IPS-NIHi11 (cell line): ENCODE results near the gene ELL2.

Source experiments
- DNase-seq: peaks from one replicate; pipeline ENCODE4 v3.0.0; 2012; ENCODE audit warnings: mixed read lengths, low spot score

Gene ELL2

DNA sequence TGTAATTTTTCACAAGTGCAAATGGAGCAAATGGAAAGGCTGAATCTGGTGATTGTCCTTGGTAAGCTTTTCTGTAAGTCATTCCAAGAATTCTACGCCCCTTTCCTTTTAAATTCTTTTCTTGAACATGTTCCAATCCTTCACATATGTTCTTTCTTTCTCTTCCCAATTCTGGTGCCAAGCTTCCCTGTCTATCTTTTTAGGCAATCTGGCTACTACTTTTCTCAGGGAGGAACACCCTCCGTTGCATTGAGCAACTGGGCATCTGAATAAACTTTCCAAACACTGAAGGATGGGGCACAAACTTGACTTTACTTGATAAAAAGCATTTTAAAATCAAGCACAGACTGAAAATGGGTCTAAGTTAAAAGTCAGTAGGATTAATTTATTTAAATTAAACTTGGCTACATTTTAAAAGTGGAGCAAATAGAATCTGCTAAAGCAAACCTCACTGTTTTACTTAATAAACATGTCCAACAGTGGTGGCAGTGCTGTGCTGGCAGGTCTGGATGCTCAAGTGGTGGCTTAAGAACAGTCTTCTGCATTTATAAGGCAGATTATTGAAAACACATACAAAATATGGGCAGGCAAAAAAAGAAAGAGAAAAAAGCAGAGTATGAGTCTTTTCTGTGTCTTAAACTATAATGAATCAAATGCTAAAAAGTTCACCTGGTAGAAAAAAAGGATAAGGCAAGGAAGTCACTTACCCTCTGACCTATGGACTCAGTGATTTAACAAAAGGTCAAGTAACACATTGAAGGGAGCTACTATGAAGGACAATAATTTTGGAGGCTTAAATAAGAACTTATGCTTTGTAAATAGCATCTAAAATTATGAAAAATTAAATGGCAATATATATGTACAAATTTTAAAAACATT lies 5.4 kb downstream of the ELL2 start:
- no peak for DNase-seq

DNA sequence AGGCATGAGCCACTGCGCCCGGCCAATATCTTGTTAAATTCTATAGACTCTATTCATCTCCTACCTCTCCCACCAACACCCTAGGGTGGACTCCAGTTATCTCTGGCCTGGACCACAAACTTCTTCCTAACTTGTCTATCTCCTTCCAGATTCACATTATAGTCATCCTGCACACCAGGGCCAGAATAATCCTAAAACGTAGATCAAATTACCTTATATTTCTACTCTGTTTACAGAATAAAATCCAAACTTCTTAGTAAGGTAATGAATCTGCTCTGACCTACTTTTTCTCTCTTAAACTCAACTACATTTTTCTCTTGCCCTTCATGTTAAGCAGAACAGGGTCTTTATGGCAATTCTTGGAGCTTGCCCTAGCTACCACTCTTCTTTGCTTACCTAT lies 6.9 kb downstream of the ELL2 start:
- DNase-seq = no peak

- DNase-seq = no peak
Measured at GRCh38 chr5:95953021-95953702, 8.5 kb downstream of the ELL2 start.

DNA sequence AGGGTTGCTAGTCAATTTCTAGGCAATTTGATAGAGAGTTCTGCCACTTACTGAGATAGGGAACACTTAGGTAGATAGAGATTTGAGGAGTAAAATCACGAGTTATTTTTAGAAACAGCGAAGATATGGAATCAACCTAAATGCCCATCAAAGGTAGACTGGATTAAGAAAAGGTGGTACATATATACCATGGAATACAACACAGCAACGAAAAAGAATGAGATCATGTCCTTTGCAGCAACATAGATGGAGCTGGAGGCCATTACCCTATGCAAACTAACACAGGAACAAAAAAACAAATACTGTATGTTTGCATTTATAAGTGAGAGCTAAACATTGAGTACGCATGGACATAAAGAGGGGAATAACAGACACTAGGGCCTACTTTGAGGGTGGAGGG lies 9.7 kb downstream of the ELL2 start:
- DNase-seq = no peak

GRCh38 chr5:95949810-95950209 lies 11.8 kb downstream of the ELL2 start:
- DNase-seq = no peak

DNA sequence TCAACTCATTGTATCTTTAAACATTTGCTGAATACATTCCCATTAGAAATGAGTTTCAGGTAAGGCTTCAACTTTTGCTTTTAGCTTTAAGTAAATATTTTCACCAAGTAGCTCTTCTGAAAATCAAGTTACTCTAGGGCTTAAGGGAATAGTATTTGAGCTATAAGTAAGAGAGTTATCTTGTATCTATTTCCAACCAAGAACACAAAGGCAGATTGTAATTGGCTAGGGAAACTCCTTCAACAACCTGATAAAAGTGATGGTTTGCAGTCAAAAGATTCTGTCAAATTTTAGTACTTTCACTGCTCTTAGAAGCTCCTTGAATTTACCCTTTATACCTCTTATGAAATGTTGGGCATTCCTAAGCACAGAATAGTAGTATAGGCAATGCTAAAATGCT lies 13.0 kb downstream of the ELL2 start:
- no peak for DNase-seq

DNA sequence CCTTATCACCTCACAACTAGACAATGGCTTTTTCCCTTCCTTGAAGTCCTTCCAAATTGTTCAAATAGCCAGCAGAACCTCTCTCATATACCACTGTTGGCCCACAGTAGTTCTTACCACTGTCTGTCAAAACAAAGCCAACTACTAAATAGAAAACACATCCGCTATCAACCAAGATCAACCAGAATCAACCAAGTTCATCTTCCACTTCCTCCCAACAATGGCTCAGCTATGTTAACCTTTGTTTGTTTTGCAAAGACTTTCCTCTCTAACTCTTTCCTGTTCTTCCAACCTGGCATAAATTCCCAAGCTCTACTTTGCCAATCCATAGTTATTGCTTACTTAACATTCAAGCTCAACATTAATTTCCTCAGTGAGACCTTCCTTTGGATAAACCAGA lies 15.2 kb downstream of the ELL2 start:
- DNase-seq = no peak

DNA sequence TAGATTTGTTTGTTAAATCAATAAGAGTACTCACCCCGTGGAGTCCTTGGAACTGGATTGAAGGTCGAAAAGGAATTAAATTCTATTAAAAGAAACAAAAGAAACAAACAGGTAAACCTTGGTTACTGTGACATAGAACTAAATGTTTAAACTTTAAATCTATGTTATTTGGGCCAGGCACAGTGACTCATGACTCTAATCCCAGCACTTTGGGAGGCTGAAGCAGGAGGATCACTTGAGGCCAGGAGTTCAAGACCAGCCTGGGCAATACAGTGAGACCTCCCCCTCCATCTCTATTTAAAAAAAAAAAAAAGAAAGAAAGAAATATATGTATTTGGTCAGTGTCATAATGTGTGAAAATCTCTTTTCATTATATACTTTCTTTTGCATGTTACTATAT lies 18.7 kb downstream of the ELL2 start:
- no peak for DNase-seq

- DNase-seq = no peak
Measured at GRCh38 chr5:95942414-95942813, 19.2 kb downstream of the ELL2 start.

GRCh38 chr5:95941756-95942155 lies 19.9 kb downstream of the ELL2 start:
- no peak for DNase-seq

DNA sequence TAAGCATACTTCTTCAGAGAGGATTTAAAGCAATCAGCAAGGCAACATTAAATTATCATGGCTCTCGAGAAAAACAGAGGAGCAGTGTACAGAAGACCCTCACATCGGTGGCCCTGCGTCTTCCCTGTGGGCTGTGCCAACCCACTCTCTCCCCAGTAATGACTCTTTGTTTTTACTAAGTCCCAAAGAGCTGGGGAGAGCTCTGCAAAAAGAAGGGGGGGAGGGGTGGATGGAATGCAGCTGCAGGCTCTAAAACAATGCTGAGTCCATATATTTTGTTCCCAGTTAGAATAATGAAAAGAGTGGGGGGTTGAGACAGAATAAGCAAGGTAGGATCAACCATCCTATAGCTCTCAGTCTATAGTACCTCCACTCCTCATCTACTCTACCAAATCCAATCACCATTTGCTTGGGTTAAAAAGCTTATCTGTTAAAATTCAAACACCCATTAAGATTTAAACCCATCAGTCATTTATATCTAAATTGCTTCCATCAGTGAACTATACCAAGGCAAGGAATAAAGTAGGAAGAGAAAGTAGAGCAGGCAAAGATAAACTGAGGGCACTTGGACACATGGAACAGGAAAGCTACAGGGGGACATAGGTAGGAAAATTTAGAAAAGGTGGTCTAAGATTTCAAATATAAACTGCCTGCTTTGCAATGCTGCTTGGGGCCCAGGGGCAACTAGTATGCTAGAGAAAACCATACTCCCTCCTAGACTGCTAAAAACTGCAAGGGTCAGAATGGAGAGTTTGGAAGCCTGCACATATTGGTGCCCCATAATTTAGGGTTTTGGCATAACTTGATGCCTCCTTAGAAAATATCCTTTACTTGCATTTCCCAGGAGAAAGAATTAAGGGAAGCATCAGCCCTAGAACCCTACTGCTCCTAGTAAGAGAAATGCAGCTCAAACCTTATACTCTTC lies 20.6 kb downstream of the ELL2 start:
- peak; percentile 39 for DNase-seq

DNA sequence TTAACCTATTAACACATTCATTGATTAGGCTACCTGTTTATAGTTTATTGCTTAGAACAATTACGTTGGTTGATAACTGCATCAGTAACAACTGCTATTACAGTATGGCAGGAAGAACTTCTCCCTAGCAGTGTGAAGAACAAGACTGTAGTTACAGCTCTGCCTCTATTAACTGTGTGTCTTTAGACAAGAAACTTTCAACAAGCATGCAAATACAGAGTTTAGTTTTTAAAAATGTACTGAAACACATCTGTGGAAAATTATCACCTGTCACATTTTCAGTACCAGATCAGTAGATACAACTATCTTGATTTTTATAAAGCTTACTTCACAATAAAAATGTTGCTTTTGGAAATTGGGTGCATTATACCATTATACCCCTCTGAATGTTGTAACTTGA lies 22.2 kb downstream of the ELL2 start:
- no peak for DNase-seq

GRCh38 chr5:95938766-95939165 lies 22.9 kb downstream of the ELL2 start:
- DNase-seq = no peak

DNA sequence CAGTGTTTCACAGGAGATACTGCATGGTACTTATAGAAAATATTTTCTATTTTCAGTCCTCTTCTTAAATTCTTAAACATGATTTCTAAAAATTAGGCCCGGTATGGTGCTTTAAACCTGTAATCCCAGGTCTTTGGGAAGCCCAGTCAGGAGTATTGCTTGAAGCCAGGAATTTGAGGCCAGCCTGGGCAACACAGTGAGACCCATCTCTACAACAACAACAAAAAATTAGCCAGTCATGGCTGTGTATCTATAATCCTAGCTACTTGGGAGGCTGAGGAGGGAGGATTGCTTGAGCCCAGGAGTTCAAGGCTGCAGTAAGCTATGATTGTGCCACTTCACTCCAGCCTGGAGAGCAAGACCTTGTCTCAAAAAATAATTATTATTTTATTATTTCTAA lies 23.3 kb downstream of the ELL2 start:
- no peak for DNase-seq

GRCh38 chr5:95937607-95938152 lies 24.0 kb downstream of the ELL2 start:
- DNase-seq = no peak

GRCh38 chr5:95936812-95937397 lies 24.7 kb downstream of the ELL2 start:
- DNase-seq = no peak

GRCh38 chr5:95935553-95936100 lies 26.0 kb downstream of the ELL2 start:
- no peak for DNase-seq

- no peak for DNase-seq
Measured at GRCh38 chr5:95934207-95934804, 27.3 kb downstream of the ELL2 start.

- DNase-seq = no peak
Measured at GRCh38 chr5:95932941-95933340, 28.7 kb downstream of the ELL2 start.

- no peak for DNase-seq
Measured at GRCh38 chr5:95931079-95931833, 30.4 kb downstream of the ELL2 start.
